ENCODE measurements around the gene TRAM1L1.

TRAM1L1 gene

DNA sequence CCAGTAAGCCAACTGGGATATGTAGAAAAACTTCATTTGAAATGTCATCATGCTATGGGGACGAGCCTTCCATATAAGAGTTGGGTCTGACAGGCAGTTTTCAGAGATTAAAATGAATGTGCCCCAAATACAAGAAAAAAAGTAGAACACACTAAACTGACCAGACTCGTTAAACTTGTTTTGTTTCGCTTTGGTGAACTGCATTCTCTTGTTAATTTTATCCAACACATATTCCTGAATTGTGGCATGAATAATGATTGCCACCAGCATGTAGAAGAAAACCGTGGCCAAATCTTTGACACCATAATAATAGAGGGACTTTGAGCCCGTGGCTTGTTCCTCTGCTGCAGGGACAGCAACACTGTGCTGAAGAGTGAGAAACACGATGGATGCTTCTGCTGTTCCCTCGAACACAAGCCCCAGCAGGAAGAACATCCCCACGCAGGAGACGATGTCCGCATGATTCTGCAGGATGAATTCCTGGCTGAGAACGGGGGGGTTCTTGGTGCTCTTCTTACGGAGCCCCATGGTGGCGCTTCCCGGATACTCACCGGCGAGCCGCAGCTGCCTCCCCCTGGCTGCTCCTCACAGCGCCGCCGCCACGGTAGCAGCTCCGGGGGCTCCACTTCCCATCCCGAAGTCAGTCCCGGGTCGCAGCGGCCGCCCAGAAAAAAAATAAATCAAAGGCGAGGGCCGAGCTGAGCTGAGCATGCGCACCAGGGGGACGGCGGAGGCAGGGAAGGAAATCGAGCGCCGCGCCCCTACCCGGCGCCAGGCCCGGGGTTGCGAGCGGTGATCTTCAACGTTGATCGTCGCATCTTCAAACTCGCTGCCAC lies at the start of gene TRAM1L1:
Gene TRAM1L1 (minus strand): TSS at position 711 of the 836 bp plus-strand sequence. CDS start 183 bp downstream, at position 528.
- no peak for DNase-seq (ENCODE audit: low read depth)

DNA sequence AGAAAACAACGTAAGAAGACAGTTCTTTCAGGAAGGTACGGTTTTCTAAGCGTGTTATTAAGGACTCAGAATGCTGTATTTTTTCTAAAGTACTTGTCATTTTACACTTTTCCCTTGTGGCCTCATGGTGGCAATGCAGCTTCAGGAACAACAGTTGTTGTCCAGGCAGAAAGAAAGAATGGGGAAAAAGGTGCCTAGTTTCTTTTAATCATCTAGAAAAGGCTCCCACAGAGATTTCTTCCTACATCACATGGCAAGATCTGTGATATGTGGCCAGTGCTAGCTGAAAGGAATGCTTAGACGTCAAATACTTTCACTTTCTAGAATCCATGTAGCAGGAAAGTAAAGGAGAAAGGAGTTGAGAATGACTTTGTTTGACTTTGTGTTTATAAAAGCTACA lies 49.0 kb upstream of the TRAM1L1 start:
- DNase-seq (ENCODE audit: low read depth) = no peak

DNA sequence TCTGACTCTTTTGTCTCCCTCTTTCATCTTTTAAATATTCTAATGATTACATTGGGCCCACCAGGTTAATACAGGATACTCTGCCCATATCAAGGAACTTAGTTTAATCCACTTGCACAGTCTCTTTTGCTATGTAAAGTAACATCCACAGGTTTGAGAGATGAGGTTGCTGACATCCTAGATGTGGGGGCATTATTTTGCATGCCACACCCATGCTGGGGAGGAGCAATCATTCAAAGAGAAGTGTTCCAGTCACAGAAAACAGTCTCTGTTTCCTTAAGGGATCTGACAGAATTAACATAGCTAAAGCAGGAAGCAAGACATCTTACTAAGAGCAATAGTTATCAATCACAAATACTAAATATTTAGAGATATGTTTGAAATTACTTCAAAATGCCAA lies 11.5 kb upstream of the TRAM1L1 start:
- no peak for DNase-seq (ENCODE audit: low read depth)

DNA sequence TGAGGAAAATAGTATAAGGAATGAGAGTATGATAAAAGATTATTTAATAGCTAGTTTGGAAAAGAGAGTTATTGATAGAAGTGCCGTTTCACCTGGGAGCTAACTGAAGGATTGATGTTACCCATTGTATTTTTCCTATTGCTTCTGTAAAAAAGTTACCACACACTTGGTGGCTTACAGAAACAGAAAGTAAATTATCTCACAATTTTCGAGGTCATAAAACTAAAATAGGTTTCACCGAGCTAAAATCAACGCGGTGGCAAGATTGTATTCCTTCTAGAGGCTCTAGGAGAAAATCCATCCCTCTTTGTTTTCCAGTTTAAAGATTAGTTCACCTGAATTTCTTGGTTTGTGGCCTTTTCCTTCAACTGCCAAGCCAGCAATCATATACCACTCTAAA lies 11.1 kb upstream of the TRAM1L1 start:
- no peak for DNase-seq (ENCODE audit: low read depth)

DNA sequence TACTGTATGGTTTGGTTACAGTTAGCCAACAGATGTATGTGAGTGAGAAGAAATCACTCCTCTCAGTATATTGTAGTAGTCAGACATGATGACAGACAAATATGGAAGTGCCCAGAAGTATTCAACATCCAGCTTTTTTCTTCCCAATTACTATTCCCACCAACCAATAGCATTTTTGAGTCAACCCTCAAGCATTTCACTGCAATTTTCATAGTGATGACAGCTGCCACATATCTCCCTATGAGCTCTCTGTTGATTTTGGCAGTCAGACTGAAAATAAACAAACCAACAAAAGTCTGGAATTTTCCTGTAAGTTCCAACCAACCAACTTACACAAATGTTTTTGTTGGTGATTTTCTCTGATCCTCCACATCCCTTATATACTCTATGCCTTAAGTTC lies 8.2 kb upstream of the TRAM1L1 start:
- no peak for DNase-seq (ENCODE audit: low read depth)

DNA sequence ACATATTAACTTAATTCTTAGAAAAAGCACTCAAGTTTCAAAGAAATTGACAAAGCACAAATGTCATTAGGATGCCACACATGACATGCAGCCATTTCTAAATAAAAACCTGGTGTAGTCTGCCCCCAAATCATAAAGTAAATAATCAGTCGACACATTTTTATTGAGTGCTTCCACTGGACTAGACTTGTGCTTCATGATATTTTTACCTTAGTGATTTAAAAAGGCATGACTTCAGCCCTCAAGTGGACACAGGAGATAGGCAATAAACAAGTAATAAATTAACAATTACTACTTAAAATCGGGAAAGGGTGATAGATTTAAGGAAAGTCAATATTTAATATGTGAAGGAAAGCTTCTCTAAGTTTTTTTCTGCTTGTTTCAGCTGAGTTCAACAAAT lies 7.6 kb downstream of the TRAM1L1 start:
- no peak for DNase-seq (ENCODE audit: low read depth)

DNA sequence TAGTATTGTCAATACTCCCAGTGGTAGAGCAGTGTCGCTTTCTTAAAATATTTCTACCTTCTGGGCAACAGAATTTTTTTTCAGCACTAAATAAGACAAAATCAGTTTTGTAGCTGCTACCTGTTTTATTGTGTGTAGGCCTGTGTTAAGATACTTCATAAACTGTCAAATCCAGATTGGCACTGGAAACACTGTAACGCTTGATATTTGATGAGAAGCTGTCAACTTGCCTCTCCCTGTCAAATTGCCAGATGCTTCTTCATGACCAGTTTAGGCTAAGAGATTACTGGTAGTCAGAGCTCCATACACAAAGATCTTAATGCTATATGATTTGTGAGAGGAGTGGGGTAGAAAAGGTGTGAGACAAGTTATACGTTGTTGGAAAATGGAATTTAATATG lies 17.3 kb downstream of the TRAM1L1 start:
- no peak for DNase-seq (ENCODE audit: low read depth)

DNA sequence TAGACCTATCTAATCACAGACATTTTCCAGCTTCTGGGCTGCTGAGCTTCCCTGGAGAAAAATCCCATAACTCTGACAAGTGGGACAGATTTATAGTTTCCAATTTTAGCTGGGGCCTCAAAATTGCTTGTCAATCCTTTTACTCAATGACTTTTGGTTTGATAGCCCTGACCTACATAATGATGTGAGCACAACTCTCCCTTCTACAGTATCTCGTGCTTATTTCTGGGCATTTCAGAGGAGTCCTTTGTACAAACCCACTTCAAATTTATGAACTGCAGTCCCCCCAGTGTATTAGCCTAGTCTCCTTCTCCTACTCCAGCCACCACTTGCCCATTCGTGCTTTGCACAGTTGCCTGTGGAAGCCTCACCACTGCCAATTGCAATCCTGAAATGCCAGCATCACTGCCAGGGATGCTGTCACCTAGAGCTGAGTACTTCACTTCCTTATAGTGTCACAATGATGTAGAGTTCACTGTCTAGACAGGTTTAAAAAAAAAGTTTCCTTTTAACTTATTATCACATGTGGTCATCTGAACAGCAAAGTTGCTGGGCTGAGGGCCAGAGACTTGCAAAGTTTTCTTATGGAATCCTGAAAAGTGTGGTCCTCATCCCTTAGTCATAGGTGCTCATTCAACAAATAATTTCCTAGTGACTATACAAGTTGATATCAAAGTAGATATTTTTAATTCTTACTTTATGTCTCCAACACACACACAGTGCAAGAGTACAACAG lies 21.2 kb downstream of the TRAM1L1 start:
- DNase-seq (ENCODE audit: low read depth) = no peak

DNA sequence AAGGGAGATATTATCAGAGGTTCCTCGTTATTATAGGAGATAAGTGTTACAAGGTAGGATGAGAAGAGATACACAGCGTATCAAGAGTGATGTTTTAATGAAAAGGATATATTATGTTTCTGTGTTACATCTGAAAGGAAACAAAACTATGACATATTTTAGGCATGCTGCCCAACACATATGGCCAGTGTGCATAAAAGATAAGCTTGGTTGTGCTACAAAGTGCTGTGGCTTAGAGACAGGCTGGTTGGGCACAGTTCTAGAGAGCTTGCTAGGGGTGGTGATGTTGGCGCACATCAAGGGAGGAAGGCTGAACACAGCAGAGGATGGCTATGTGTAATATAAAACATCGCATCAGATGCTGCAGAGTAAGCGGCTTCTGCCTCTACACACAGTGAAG lies 42.4 kb downstream of the TRAM1L1 start:
- DNase-seq (ENCODE audit: low read depth) = no peak
